Measurements from ENCODE around the gene FOXK1. TPM values are rescaled to one million over a fixed set of nuclear protein-coding genes. Genes with fewer than 3 reads are reported as not detected.

Gene FOXK1
- total RNA-seq, 4 donors from 2014 or later, result 9.6 to 35.0 (median 12.5) TPM

DNA sequence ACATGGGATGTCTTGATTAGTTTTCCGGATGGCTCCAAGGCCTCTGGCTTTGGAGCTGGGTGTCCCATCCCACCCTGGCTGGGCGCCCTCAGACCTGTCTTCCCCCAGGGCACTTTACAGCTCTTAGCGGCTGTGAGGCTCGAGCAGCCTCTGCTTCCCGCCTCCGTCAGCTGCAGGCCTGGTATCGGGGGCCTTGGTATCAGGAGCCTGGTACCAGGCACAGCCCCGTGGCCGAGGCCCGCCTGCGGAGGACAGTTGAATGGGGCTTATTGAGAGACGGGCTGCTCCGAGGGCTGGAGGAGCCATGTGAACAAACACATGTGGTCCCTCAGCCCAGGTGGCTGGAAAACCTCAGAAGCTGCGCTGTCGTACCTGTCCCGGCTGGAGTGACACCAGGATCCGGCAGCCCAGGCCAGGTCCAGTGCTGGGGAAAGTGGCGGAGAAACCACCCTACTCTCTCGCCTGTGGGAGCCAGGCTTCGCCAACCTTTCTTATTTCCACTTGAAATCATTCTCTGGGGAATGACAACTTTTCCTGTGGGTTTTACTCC lies 69.4 kb downstream of the FOXK1 start:
- TF ChIP-seq, protein P1, sequence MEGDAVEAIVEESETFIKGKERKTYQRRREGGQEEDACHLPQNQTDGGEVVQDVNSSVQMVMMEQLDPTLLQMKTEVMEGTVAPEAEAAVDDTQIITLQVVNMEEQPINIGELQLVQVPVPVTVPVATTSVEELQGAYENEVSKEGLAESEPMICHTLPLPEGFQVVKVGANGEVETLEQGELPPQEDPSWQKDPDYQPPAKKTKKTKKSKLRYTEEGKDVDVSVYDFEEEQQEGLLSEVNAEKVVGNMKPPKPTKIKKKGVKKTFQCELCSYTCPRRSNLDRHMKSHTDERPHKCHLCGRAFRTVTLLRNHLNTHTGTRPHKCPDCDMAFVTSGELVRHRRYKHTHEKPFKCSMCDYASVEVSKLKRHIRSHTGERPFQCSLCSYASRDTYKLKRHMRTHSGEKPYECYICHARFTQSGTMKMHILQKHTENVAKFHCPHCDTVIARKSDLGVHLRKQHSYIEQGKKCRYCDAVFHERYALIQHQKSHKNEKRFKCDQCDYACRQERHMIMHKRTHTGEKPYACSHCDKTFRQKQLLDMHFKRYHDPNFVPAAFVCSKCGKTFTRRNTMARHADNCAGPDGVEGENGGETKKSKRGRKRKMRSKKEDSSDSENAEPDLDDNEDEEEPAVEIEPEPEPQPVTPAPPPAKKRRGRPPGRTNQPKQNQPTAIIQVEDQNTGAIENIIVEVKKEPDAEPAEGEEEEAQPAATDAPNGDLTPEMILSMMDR (IDR thresholded peaks at IDR 0.05; ENCODE audit: low read depth), result no peak

DNA sequence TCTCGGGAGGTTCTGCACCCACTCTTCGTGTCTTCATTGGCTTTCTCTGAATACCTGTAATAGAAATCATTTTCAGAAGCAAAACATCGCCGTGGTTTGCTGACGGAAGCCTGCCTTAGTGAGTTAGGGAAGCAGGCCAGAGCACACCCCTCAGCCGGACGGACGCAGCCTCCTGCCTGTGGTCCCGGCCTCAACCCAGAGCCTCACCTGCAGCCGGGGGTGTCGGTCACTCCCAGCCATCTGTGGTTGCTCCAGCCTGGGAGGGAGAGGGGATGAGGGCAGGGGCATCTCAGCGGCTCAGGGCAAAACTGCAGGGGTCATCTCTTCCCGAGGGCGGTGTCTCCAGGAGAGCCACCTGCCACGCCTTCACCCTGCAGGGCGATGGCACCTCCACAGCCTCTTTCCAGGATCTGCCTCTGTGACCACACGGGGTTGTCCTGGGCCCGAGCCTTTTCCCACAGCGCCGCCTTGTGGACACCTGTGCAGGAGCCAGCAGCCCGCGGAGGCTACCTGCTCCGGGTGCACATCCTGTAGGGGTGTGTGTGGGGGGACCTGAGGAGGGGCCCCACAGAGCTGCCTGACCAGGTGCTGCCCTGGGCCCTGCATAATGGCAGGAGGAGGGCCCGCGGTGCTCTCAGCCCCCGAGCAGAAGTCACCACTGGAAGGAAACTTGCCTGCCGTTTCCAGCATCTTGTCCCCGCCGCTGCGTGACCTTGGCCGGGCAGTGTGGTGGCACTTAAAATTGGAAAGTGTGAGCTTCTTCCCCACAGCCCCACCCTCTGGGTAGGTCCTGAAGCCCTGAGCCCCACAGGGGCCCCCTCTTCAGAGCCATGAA lies 71.7 kb downstream of the FOXK1 start:
- TF ChIP-seq, protein P1 (IDR thresholded peaks at IDR 0.05; ENCODE audit: low read depth), result no peak

DNA sequence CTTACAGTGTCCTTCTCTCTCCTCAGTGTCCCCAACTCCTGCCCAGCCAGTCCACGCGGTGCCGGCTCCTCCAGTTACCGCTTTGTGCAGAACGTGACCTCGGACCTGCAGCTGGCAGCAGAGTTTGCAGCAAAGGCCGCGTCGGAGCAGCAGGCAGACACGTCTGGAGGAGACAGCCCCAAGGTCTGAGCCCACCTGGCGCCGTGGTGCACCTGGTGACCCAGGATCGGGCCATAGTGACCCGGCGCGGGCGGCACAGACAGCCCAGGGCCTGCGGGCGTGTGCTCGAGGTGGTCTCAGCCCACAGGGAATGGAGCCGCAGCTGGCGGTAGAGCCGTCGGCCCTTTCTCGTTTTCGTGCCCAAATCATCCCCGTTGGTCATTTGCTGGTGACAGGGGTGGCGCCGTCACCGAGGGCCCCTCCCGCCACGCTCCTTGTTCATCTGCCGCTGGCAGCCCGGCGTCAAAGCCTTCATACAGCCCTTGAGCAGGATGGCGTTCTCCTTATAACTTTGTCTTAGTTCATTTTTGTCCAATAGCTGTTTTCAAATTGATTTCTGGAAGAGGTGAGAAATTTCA lies 72.4 kb downstream of the FOXK1 start:
- TF ChIP-seq, protein P1 (IDR thresholded peaks at IDR 0.05; ENCODE audit: low read depth), result no peak

DNA sequence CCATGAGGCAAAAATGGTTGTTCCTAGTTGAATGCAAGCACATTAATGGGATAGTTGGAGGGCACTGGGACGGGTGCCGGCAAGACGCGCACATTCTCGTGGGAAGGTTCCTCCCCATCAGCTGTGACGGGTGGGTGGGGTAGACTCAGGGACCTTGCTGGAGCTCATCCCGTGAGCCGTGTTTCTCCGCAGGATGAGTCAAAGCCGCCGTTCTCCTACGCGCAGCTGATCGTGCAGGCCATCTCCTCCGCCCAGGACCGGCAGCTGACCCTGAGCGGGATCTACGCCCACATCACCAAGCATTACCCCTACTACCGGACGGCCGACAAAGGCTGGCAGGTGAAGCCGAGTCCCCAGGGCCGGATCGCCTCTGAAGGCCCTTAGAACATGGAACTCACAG lies 73.0 kb downstream of the FOXK1 start:
- TF ChIP-seq, protein P1 (IDR thresholded peaks at IDR 0.05; ENCODE audit: low read depth), result no peak

DNA sequence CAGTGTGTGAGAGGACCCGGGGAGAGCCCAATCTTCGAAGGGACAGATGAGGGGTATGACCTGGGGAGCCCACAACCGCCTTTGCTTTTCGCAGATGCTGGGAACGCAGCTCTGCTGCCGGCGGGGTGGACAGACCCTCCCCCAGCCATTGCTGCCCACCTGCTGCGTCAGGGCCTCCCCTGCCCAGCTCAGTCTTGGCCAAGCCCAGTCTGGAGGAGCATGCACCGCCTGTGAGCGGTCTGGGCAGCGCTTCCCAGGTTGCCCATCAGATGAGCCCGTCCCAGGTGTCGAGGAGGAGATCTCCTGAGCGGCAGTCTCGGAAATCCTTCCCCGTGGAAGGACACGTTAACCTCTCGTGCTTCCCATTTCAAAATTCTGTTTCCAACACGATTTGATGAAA lies 76.0 kb downstream of the FOXK1 start:
- TF ChIP-seq, protein P1 (IDR thresholded peaks at IDR 0.05; ENCODE audit: low read depth), result no peak

DNA sequence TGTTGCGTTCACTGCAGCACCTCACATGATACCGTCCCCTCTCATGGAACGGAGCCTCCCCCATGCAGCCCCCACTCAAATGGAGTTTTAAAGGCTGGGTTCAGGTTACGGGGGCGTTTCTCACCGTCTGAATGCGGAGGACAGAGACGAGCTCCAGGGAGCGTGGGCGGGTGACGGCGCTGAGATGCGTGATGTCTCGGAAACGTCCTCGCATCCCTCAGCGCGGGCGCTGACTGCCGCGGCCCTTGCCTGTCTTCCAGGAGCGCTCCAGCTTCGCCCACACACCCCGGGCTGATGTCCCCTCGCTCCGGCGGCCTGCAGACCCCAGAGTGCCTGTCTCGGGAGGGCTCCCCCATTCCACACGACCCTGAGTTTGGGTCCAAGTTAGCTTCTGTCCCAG lies 76.7 kb downstream of the FOXK1 start:
- TF ChIP-seq, protein P1 (IDR thresholded peaks at IDR 0.05; ENCODE audit: low read depth), result no peak

DNA sequence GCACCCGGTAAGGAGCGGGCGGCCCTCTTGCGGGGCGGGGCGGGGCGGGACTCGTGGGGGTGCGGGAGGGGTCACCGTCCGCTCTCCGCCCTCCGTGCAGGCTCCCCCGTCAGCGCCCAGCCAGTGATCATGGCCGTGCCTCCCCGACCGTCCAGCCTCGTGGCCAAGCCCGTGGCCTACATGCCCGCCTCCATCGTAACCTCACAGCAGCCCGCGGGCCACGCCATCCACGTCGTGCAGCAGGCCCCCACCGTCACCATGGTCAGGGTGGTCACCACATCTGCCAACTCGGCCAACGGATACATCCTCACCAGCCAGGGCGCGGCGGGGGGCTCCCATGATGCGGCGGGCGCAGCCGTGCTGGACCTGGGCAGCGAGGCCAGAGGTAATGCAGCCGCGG lies 77.1 kb downstream of the FOXK1 start:
- TF ChIP-seq, protein P1 (IDR thresholded peaks at IDR 0.05; ENCODE audit: low read depth), result no peak
